MG63 (cell line): ENCODE data around the gene GMCL2. TPM values are rescaled to one million over a fixed set of nuclear protein-coding genes. Genes with fewer than 3 reads are reported as not detected.

Experiments
- DNase-seq: peaks from one replicate; pipeline ENCODE4 v3.0.0-alpha.2; 2020
- H3K27me3 ChIP-seq: fragments of 250-450 bp; sonication (Bioruptor Pico); 2 replicates; pipeline ENCODE4 v1.5.1; 2020; ENCODE audit warnings: mild to moderate bottlenecking, moderate library complexity
- H3K36me3 ChIP-seq: fragments of 250-450 bp; sonication (Bioruptor Pico); 2 replicates; pipeline ENCODE4 v1.5.1; 2020; ENCODE audit warnings: mild to moderate bottlenecking, moderate library complexity
- H3K4me3 ChIP-seq: fragments of 250-450 bp; sonication (Bioruptor Pico); 2 replicates; pipeline ENCODE4 v1.5.1; 2020; ENCODE audit warnings: mild to moderate bottlenecking, moderate library complexity
- H3K9me3 ChIP-seq: fragments of 250-450 bp; sonication (Bioruptor Pico); 2 replicates; pipeline ENCODE4 v1.5.1; 2020; ENCODE audit warnings: mild to moderate bottlenecking, moderate library complexity
- total RNA-seq: library from RNA; depleted of rRNA; stranded (reverse); fragments of >200 nt; shearing (Covaris generic); gene quantifications from 2 replicates; pipeline ENCODE4 v1.2.3, GENCODE V29; 2014; ENCODE audit warnings: low replicate concordance

The GMCL2 gene
- total RNA-seq, 1 experiment from 2014 or later, result not detected

GRCh38 chr5:178225174-178225573, 38.0 kb upstream of the GMCL2 start:
- no peak for DNase-seq
- Histone ChIP-seq H3K9me3 (no peaks in the 10 kb centered on the region), H3K4me3 (no peak overlapping the region), H3K36me3 (peaks cover 97% of the 10 kb centered on the region), H3K27me3 (no peaks in the 10 kb centered on the region)

- Histone ChIP-seq H3K27me3 (no peaks in the 10 kb centered on the region), H3K36me3 (peaks cover 95% of the 10 kb centered on the region), H3K9me3 (no peaks in the 10 kb centered on the region), H3K4me3 (no peak overlapping the region)
- DNase-seq, result no peak
Measured at GRCh38 chr5:178224403-178224802, 37.2 kb upstream of the GMCL2 start.

GRCh38 chr5:178223828-178224335, 36.7 kb upstream of the GMCL2 start:
- no peak overlapping the region for H3K4me3 ChIP-seq
- no peaks in the 10 kb centered on the region for H3K9me3 ChIP-seq
- H3K27me3 ChIP-seq, result no peaks in the 10 kb centered on the region
- peaks cover 91% of the 10 kb centered on the region for H3K36me3 ChIP-seq
- no peak for DNase-seq

GRCh38 chr5:178223196-178223773, 36.1 kb upstream of the GMCL2 start:
- peaks cover 91% of the 10 kb centered on the region for H3K36me3 ChIP-seq
- no peak for DNase-seq
- no peaks in the 10 kb centered on the region for H3K9me3 ChIP-seq
- no peak overlapping the region for H3K4me3 ChIP-seq
- H3K27me3 ChIP-seq, result no peaks in the 10 kb centered on the region

GRCh38 chr5:178222292-178222691, 35.1 kb upstream of the GMCL2 start:
- Histone ChIP-seq H3K36me3 (peaks cover 84% of the 10 kb centered on the region), H3K4me3 (no peak overlapping the region), H3K27me3 (no peaks in the 10 kb centered on the region), H3K9me3 (no peaks in the 10 kb centered on the region)
- DNase-seq, result no peak

GRCh38 chr5:178221853-178222252, 34.7 kb upstream of the GMCL2 start:
- Histone ChIP-seq H3K36me3 (peaks cover 84% of the 10 kb centered on the region), H3K27me3 (no peaks in the 10 kb centered on the region), H3K4me3 (no peak overlapping the region), H3K9me3 (no peaks in the 10 kb centered on the region)
- no peak for DNase-seq

- H3K36me3 ChIP-seq, result peaks cover 84% of the 10 kb centered on the region
- H3K4me3 ChIP-seq, result no peak overlapping the region
- H3K9me3 ChIP-seq, result no peaks in the 10 kb centered on the region
- no peaks in the 10 kb centered on the region for H3K27me3 ChIP-seq
- no peak for DNase-seq
Measured at GRCh38 chr5:178221282-178221681, 34.1 kb upstream of the GMCL2 start.

GRCh38 chr5:178218827-178219226, 31.7 kb upstream of the GMCL2 start:
- peaks cover 84% of the 10 kb centered on the region for H3K36me3 ChIP-seq
- DNase-seq, result no peak
- no peaks in the 10 kb centered on the region for H3K27me3 ChIP-seq
- H3K9me3 ChIP-seq, result no peaks in the 10 kb centered on the region
- H3K4me3 ChIP-seq, result no peak overlapping the region

- Histone ChIP-seq H3K36me3 (peaks cover 84% of the 10 kb centered on the region), H3K9me3 (no peaks in the 10 kb centered on the region), H3K27me3 (no peaks in the 10 kb centered on the region), H3K4me3 (no peak overlapping the region)
- no peak for DNase-seq
Measured at GRCh38 chr5:178218237-178218776, 31.1 kb upstream of the GMCL2 start.

- no peaks in the 10 kb centered on the region for H3K9me3 ChIP-seq
- no peak for DNase-seq
- peaks cover 84% of the 10 kb centered on the region for H3K36me3 ChIP-seq
- H3K4me3 ChIP-seq, result no peak overlapping the region
- H3K27me3 ChIP-seq, result no peaks in the 10 kb centered on the region
Measured at GRCh38 chr5:178216779-178217178, 29.6 kb upstream of the GMCL2 start.

- Histone ChIP-seq H3K36me3 (peaks cover 84% of the 10 kb centered on the region), H3K9me3 (no peaks in the 10 kb centered on the region), H3K4me3 (no peak overlapping the region), H3K27me3 (no peaks in the 10 kb centered on the region)
- no peak for DNase-seq
Measured at GRCh38 chr5:178216088-178216534, 28.9 kb upstream of the GMCL2 start.

- peaks cover 88% of the 10 kb centered on the region for H3K36me3 ChIP-seq
- no peaks in the 10 kb centered on the region for H3K27me3 ChIP-seq
- no peak for DNase-seq
- H3K4me3 ChIP-seq, result no peak overlapping the region
- no peaks in the 10 kb centered on the region for H3K9me3 ChIP-seq
Measured at GRCh38 chr5:178215280-178216002, 28.3 kb upstream of the GMCL2 start.

- Histone ChIP-seq H3K36me3 (peaks cover 90% of the 10 kb centered on the region), H3K27me3 (no peaks in the 10 kb centered on the region), H3K9me3 (no peaks in the 10 kb centered on the region), H3K4me3 (no peak overlapping the region)
- DNase-seq, result no peak
Measured at GRCh38 chr5:178214160-178214803, 27.1 kb upstream of the GMCL2 start.

GRCh38 chr5:178213748-178214151, 26.6 kb upstream of the GMCL2 start:
- Histone ChIP-seq H3K36me3 (peaks cover 93% of the 10 kb centered on the region), H3K9me3 (no peaks in the 10 kb centered on the region)
- no peak for DNase-seq

GRCh38 chr5:178213003-178213461, 25.9 kb upstream of the GMCL2 start:
- H3K27me3 ChIP-seq, result no peaks in the 10 kb centered on the region
- DNase-seq, result no peak
- no peak overlapping the region for H3K4me3 ChIP-seq
- H3K36me3 ChIP-seq, result peaks cover 94% of the 10 kb centered on the region
- no peaks in the 10 kb centered on the region for H3K9me3 ChIP-seq

More at GRCh38 chr5:178213748-178214151, 26.6 kb upstream of the GMCL2 start:
- H3K4me3 ChIP-seq, result no peak overlapping the region
- no peaks in the 10 kb centered on the region for H3K27me3 ChIP-seq

GRCh38 chr5:178212241-178213002, 25.3 kb upstream of the GMCL2 start:
- Histone ChIP-seq H3K4me3 (no peak overlapping the region), H3K36me3 (peaks cover 100% of the 10 kb centered on the region), H3K27me3 (no peaks in the 10 kb centered on the region), H3K9me3 (no peaks in the 10 kb centered on the region)
- DNase-seq, result no peak
